GM21723 (cell line): ENCODE measurements around the gene LRRC74B.

Experiments
- ATAC-seq: cut with Tn5 transposase; IDR thresholded peaks from one replicate; pipeline ENCODE4 v1.9.1; 2021; ENCODE audit warnings: mild to moderate bottlenecking, moderate library complexity; ENCODE audit not compliant: unreplicated experiment

LRRC74B gene

GRCh38 chr22:21101877-21102638 lies 56.3 kb downstream of the LRRC74B start:
- ATAC-seq = no peak

- no peak for ATAC-seq
These were observed 57.0 kb downstream of the LRRC74B start for GRCh38 chr22:21102659-21103267.

GRCh38 chr22:21103633-21104032 lies 57.9 kb downstream of the LRRC74B start:
- ATAC-seq = no peak

GRCh38 chr22:21104126-21104691 lies 58.5 kb downstream of the LRRC74B start:
- ATAC-seq = no peak

- ATAC-seq = no peak
These were observed 59.5 kb downstream of the LRRC74B start for GRCh38 chr22:21105294-21105693.

GRCh38 chr22:21106000-21106399 lies 60.3 kb downstream of the LRRC74B start:
- no peak for ATAC-seq

- ATAC-seq = no peak
These were observed 62.8 kb downstream of the LRRC74B start for GRCh38 chr22:21108379-21109115.
